CD4-positive, alpha-beta T cell (primary cell): ENCODE data around the gene METTL2B. TPM values are rescaled to one million over a fixed set of nuclear protein-coding genes. Genes with fewer than 3 reads are reported as not detected.
A peak's percentile ranks its signal among the peaks of the same experiment; 100 is the strongest.
"Not testable (repeated sequence)": the region's sequence is repeated elsewhere in the genome, so short reads cannot be mapped to it uniquely, and the experiment has no call there.

Experiments used
- ATAC-seq: fragments of 200-7000 bp; cut with Tn5 transposase; one replicate; pipeline ENCODE4 v1.10.0; 2022; ENCODE audit warnings: mild to moderate bottlenecking; ENCODE audit not compliant: poor library complexity
- CTCF ChIA-PET: fragments of 350-600 bp; sonication (Branson Sonifier 250); formaldehyde crosslinking; loops from one replicate; lab custom pipeline; 2021; ENCODE audit warnings: antibody characterized with exemption, inconsistent platforms; lab: Charles Lee
- POLR2A ChIA-PET: fragments of 350-600 bp; sonication (Branson Sonifier 250); formaldehyde crosslinking; loops from one replicate; lab custom pipeline; 2021; ENCODE audit warnings: antibody characterized with exemption, inconsistent platforms; lab: Charles Lee
- DNase-seq, 14 experiments: peaks; one replicate each; pipeline ENCODE4 v3.0.0-alpha.2; 2013 to 2020; ENCODE audit warnings: mixed read lengths in 2 of 14
- H3K27ac ChIP-seq, 2 donors: one replicate each; pipeline versions ENCODE4 v1.5.1 to v1.7.0; 2013; ENCODE audit warnings: low read length in 2 of 2, low read depth in 1 of 2, mild to moderate bottlenecking in 1 of 2
- H3K27me3 ChIP-seq, 2 experiments: 1 replicate in 1 of 2; 2 replicates in 1 of 2; pipeline versions ENCODE4 v1.6.1 to v1.7.0; 2013; ENCODE audit warnings: low read length in 2 of 2, control low read depth in 1 of 2, mild to moderate bottlenecking in 1 of 2, moderate library complexity in 1 of 2; ENCODE audit not compliant: insufficient read depth in 2 of 2, control insufficient read depth in 1 of 2
- H3K36me3 ChIP-seq: one replicate; pipeline ENCODE4 v1.6.1; 2013; ENCODE audit warnings: low read length, control low read depth; ENCODE audit not compliant: insufficient read depth
- H3K4me1 ChIP-seq: one replicate; pipeline ENCODE4 v1.6.1; 2013; ENCODE audit warnings: low read length, control low read depth; ENCODE audit not compliant: insufficient read depth
- H3K4me3 ChIP-seq: one replicate; pipeline ENCODE4 v1.5.1; 2013; ENCODE audit warnings: mild to moderate bottlenecking, low read length, moderate library complexity
- H3K9me3 ChIP-seq, 2 experiments: 1 replicate in 1 of 2; 2 replicates in 1 of 2; pipeline versions ENCODE4 v1.6.1 to v1.7.0; 2013; ENCODE audit warnings: low read length in 2 of 2, mild to moderate bottlenecking in 2 of 2, control low read depth in 1 of 2, moderate library complexity in 1 of 2; ENCODE audit not compliant: control insufficient read depth in 1 of 2, insufficient read depth in 1 of 2
- H3K27ac Mint-ChIP-seq: one replicate; pipeline ENCODE4 v1.8.0; 2020; ENCODE audit warnings: mixed read lengths
- H3K27me3 Mint-ChIP-seq: one replicate; pipeline ENCODE4 v1.8.0; 2021; ENCODE audit warnings: mixed read lengths
- H3K36me3 Mint-ChIP-seq: one replicate; pipeline ENCODE4 v1.8.0; 2021; ENCODE audit warnings: low read depth, mixed read lengths
- H3K4me1 Mint-ChIP-seq: one replicate; pipeline ENCODE4 v1.8.0; 2021; ENCODE audit warnings: low read depth, mixed read lengths
- H3K4me3 Mint-ChIP-seq: one replicate; pipeline ENCODE4 v1.8.0; 2020; ENCODE audit warnings: mild to moderate bottlenecking, mixed read lengths
- H3K9me3 Mint-ChIP-seq: one replicate; pipeline ENCODE4 v1.8.0; 2020; ENCODE audit warnings: mixed read lengths
- CTCF ChIP-seq: fragments of 200-600 bp; IDR thresholded peaks from one replicate; pipeline ENCODE4 v1.8.0; 2022; ENCODE audit warnings: antibody characterized with exemption, mild to moderate bottlenecking
- intact Hi-C, 2 experiments: fragments of 100-400 bp; cut with DNase I in 1 of 2; cut with micrococcal nuclease in 1 of 2; formaldehyde crosslinking; loops; one replicate each; pipeline versions ENCODE4 v1.15.1 to v1.9.0; 2023 to 2025; cut with DNase I, micrococcal nuclease
- total RNA-seq, 174 experiments: library from RNA in 2 of 174; stranded (reverse) in 2 of 174; gene quantifications; one replicate each; pipeline ENCODE4 v1.2.3 and lab custom pipeline; 2021 to 2026

METTL2B gene
- total RNA-seq, 2 experiments from 2014 or later: 7.1 to 8.2 TPM

GRCh38 chr7:128466871-128467270, 9.7 kb upstream of the METTL2B start:
- H3K4me3 Mint-ChIP-seq, H3K4me1 ChIP-seq, H3K36me3 Mint-ChIP-seq, H3K27ac Mint-ChIP-seq, intact Hi-C loops, H3K27me3 ChIP-seq, H3K4me1 Mint-ChIP-seq, H3K36me3 ChIP-seq, H3K27ac ChIP-seq, CTCF ChIA-PET, H3K9me3 Mint-ChIP-seq, H3K9me3 ChIP-seq, DNase-seq, H3K4me3 ChIP-seq, ATAC-seq, H3K27me3 Mint-ChIP-seq, POLR2A ChIA-PET: not testable (repeated sequence)

GRCh38 chr7:128477336-128477690, 765 bp downstream of the METTL2B start:
- peaks cover 16% of the 10 kb centered on the region for H3K36me3 ChIP-seq
- H3K27me3 ChIP-seq, H3K9me3 Mint-ChIP-seq, H3K9me3 ChIP-seq, DNase-seq, POLR2A ChIA-PET, H3K27me3 Mint-ChIP-seq, ATAC-seq: not testable (repeated sequence)
- peaks cover 13% of the 10 kb centered on the region for H3K4me1 ChIP-seq
- peak overlapping the region; percentile 74 for H3K4me3 ChIP-seq
- Mint-ChIP-seq H3K4me1 (peaks cover 29% of the 10 kb centered on the region), H3K36me3 (peaks cover 42% of the 10 kb centered on the region), H3K4me3 (peak overlapping the region; percentile 99), H3K27ac (peak overlapping the region; percentile 97)
- intact Hi-C loops: loop anchor here (2.0 to 5.0 kb wide), 2 partner anchors 53 to 55 kb away; no protein-coding TSS in a partner anchor
- H3K27ac ChIP-seq: peak overlapping the region; percentile 80 to 90
- CTCF ChIA-PET: interaction anchor here (1.3 kb wide), 1 partner anchor 17 kb away, joined by 3 read pairs; no protein-coding TSS in a partner anchor

GRCh38 chr7:128479082-128479481, 2.5 kb downstream of the METTL2B start:
- CTCF ChIA-PET, ATAC-seq, H3K9me3 Mint-ChIP-seq, H3K27me3 Mint-ChIP-seq, POLR2A ChIA-PET, DNase-seq, H3K4me3 ChIP-seq, H3K27me3 ChIP-seq, H3K27ac ChIP-seq, H3K9me3 ChIP-seq: not testable (repeated sequence)
- H3K27ac Mint-ChIP-seq: peak overlapping the region; percentile 7
- Histone ChIP-seq H3K4me1 (peaks cover 13% of the 10 kb centered on the region), H3K36me3 (peaks cover 21% of the 10 kb centered on the region)
- peak overlapping the region; percentile 68 for H3K4me3 Mint-ChIP-seq
- intact Hi-C loops: loop anchor here (2.0 to 5.0 kb wide), 2 partner anchors 20 to 53 kb away; no protein-coding TSS in a partner anchor
- peaks cover 29% of the 10 kb centered on the region for H3K4me1 Mint-ChIP-seq
- peaks cover 48% of the 10 kb centered on the region for H3K36me3 Mint-ChIP-seq

- CTCF ChIA-PET, H3K27ac Mint-ChIP-seq, H3K4me1 Mint-ChIP-seq, H3K4me1 ChIP-seq, H3K27me3 Mint-ChIP-seq, intact Hi-C loops, H3K27me3 ChIP-seq, DNase-seq, H3K27ac ChIP-seq, ATAC-seq, POLR2A ChIA-PET, H3K4me3 Mint-ChIP-seq, H3K4me3 ChIP-seq, H3K9me3 Mint-ChIP-seq, H3K9me3 ChIP-seq: not testable (repeated sequence)
- peaks cover 43% of the 10 kb centered on the region for H3K36me3 Mint-ChIP-seq
- H3K36me3 ChIP-seq: peaks cover 16% of the 10 kb centered on the region
Observed at GRCh38 chr7:128488134-128488533, 11.6 kb downstream of the METTL2B start.

GRCh38 chr7:128497405-128497804, 20.9 kb downstream of the METTL2B start:
- H3K27ac ChIP-seq: no peak overlapping the region
- Mint-ChIP-seq H3K9me3 (no peaks in the 10 kb centered on the region), H3K4me3 (no peak overlapping the region), H3K4me1 (no peaks in the 10 kb centered on the region), H3K27me3 (no peaks in the 10 kb centered on the region), H3K36me3 (peaks cover 64% of the 10 kb centered on the region), H3K27ac (no peak overlapping the region)
- H3K36me3 ChIP-seq: peaks cover 23% of the 10 kb centered on the region
- intact Hi-C loops: no loop called here
- DNase-seq (no peak), ATAC-seq (no peak)
- no peaks in the 10 kb centered on the region for H3K27me3 ChIP-seq
- POLR2A ChIA-PET: no interaction called here
- H3K4me1 ChIP-seq: no peaks in the 10 kb centered on the region
- TF ChIP-seq CTCF: no peak
- H3K4me3 ChIP-seq: no peak overlapping the region
- CTCF ChIA-PET: no interaction called here
- no peaks in the 10 kb centered on the region for H3K9me3 ChIP-seq

- H3K27me3 Mint-ChIP-seq, H3K27ac ChIP-seq, H3K27me3 ChIP-seq, POLR2A ChIA-PET, H3K4me3 Mint-ChIP-seq, H3K9me3 ChIP-seq, intact Hi-C loops, H3K9me3 Mint-ChIP-seq, ATAC-seq, H3K27ac Mint-ChIP-seq, DNase-seq, CTCF ChIA-PET, H3K4me3 ChIP-seq: not testable (repeated sequence)
- peaks cover 15% of the 10 kb centered on the region for H3K36me3 ChIP-seq
- Mint-ChIP-seq H3K36me3 (peaks cover 28% of the 10 kb centered on the region), H3K4me1 (peaks cover 13% of the 10 kb centered on the region)
- H3K4me1 ChIP-seq: peaks cover 11% of the 10 kb centered on the region
Observed at GRCh38 chr7:128505416-128505815, 28.9 kb downstream of the METTL2B start.
